PC-9 (cell line): Measurements from ENCODE around the gene SLC22A14. TPM values are rescaled to one million over a fixed set of nuclear protein-coding genes. Genes with fewer than 3 reads are reported as not detected.

ENCODE experiments used
- BruUV-seq: library from RNA; stranded (reverse); fragments of 400-500 nt; replicated peaks from 2 replicates; lab custom pipeline; 2021; lab: Mats Ljungman, UMichigan
- CTCF ChIA-PET: fragments of 300-600 bp; sonication (Branson Sonifier 250); formaldehyde crosslinking; loops from one replicate; lab custom pipeline; 2022; ENCODE audit warnings: antibody characterized with exemption; lab: Charles Lee
- POLR2A ChIA-PET: fragments of 300-600 bp; sonication (Branson Sonifier 250); formaldehyde crosslinking; loops from one replicate; lab custom pipeline; 2022; ENCODE audit warnings: antibody characterized with exemption; ENCODE audit not compliant: unreplicated experiment; lab: Charles Lee
- DNase-seq, 2 experiments: peaks; one replicate each; pipeline versions ENCODE4 v3.0.0 to v3.0.0-alpha.2; 2015 to 2022; ENCODE audit warnings: mixed read lengths in 1 of 2
- H2AFZ ChIP-seq: fragments of 200-600 bp; sonication (generic); 2 replicates; pipeline ENCODE4 v1.8.1; 2017; ENCODE audit warnings: antibody characterized with exemption
- H3F3A ChIP-seq: fragments of 200-600 bp; sonication (generic); 2 replicates; pipeline ENCODE4 v1.8.1; 2017; ENCODE audit warnings: antibody characterized with exemption, mild to moderate bottlenecking, low read depth; ENCODE audit not compliant: insufficient read depth
- H3K27ac ChIP-seq: fragments of 200-600 bp; sonication (generic); 2 replicates; pipeline ENCODE4 v1.6.1; 2016; ENCODE audit warnings: mixed run types
- H3K27me3 ChIP-seq: fragments of 200-600 bp; sonication (generic); 2 replicates; pipeline ENCODE4 v1.6.1; 2016; ENCODE audit warnings: low read depth, mixed run types; ENCODE audit not compliant: insufficient read depth
- H3K36me3 ChIP-seq: fragments of 200-600 bp; sonication (generic); 2 replicates; pipeline ENCODE4 v1.6.1; 2016; ENCODE audit warnings: low read depth, mixed run types
- H3K4me1 ChIP-seq: fragments of 200-600 bp; sonication (generic); replicated peaks from 2 replicates; pipeline ENCODE4 v1.6.1; 2016; ENCODE audit warnings: mixed run types; ENCODE audit not compliant: insufficient read depth
- H3K4me2 ChIP-seq: fragments of 200-600 bp; sonication (generic); 2 replicates; pipeline ENCODE4 v1.6.1; 2017; ENCODE audit warnings: mixed run types
- H3K4me3 ChIP-seq: fragments of 200-600 bp; sonication (generic); 2 replicates; pipeline ENCODE4 v1.6.1; 2016; ENCODE audit warnings: mixed run types
- H3K79me2 ChIP-seq: fragments of 200-600 bp; sonication (generic); 2 replicates; pipeline ENCODE4 v1.6.1; 2017; ENCODE audit warnings: low read depth, mixed run types
- H3K9me2 ChIP-seq: fragments of 200-600 bp; sonication (generic); 2 replicates; pipeline ENCODE4 v1.8.1; 2017; ENCODE audit warnings: mild to moderate bottlenecking; ENCODE audit not compliant: insufficient read depth
- H3K9me3 ChIP-seq: fragments of 200-600 bp; sonication (generic); 2 replicates; pipeline ENCODE4 v1.8.1; 2016; ENCODE audit warnings: low read depth; ENCODE audit not compliant: insufficient read depth
- H4K20me1 ChIP-seq: fragments of 200-600 bp; sonication (generic); 2 replicates; pipeline ENCODE4 v1.8.1; 2017; ENCODE audit not compliant: insufficient read depth
- EZH2 ChIP-seq: fragments of 200-600 bp; sonication (generic); IDR thresholded peaks from 2 replicates; pipeline ENCODE4 v1.8.0; 2017; ENCODE audit warnings: antibody characterized with exemption, low read depth
- intact Hi-C: fragments of 100-400 bp; cut with micrococcal nuclease; formaldehyde crosslinking; loops from one replicate; pipeline ENCODE4 v1.10.0; 2022; ENCODE audit not compliant: unreplicated experiment
- total RNA-seq: library from RNA; stranded (reverse); gene quantifications from 2 replicates; pipeline ENCODE4 v1.2.3, GENCODE V29; 2021
- TF ChIP-seq, protein P1 (sequence below): fragments of 200-600 bp; sonication (generic); conservative IDR thresholded peaks from 2 replicates; pipeline ENCODE4 v1.6.1; 2017; ENCODE audit warnings: mixed run types, antibody characterized with exemption, mild to moderate bottlenecking, moderate library complexity

The SLC22A14 gene
- total RNA-seq, 1 experiment from 2014 or later, result not detected

DNA sequence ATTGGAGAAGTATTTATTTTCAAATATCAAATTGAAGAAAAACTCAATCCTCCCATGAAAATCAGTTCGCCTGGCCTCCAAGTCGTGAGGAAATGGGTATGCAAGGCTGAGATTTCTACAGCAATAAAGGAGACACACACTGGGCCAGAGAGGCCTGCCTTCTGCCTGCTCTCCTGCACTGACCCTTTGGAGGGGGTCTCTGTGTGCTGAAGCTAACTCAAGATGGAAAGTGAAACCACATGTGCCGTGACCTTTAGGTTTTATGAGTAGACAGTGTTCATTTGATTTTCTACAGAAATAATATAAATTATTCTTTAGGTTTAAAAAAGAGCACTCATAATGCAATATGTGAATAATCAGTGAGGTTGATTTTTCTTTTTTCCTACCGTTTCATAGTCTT, 28.4 kb upstream of the SLC22A14 start:
- ChIA-PET CTCF (no interaction called here), POLR2A (no interaction called here)
- H4K20me1 ChIP-seq, result no peaks in the 10 kb centered on the region
- DNase-seq, result no peak
- no peak overlapping the region for H3K4me3 ChIP-seq
- no peak for TF ChIP-seq EZH2
- TF ChIP-seq, protein P1, sequence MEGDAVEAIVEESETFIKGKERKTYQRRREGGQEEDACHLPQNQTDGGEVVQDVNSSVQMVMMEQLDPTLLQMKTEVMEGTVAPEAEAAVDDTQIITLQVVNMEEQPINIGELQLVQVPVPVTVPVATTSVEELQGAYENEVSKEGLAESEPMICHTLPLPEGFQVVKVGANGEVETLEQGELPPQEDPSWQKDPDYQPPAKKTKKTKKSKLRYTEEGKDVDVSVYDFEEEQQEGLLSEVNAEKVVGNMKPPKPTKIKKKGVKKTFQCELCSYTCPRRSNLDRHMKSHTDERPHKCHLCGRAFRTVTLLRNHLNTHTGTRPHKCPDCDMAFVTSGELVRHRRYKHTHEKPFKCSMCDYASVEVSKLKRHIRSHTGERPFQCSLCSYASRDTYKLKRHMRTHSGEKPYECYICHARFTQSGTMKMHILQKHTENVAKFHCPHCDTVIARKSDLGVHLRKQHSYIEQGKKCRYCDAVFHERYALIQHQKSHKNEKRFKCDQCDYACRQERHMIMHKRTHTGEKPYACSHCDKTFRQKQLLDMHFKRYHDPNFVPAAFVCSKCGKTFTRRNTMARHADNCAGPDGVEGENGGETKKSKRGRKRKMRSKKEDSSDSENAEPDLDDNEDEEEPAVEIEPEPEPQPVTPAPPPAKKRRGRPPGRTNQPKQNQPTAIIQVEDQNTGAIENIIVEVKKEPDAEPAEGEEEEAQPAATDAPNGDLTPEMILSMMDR, result no peak
- no peak overlapping the region for H2AFZ ChIP-seq
- no peaks in the 10 kb centered on the region for H3K4me1 ChIP-seq
- no peaks in the 10 kb centered on the region for H3K79me2 ChIP-seq
- 0 out of 2 replicates have a peak, but pooled peaks cover 33% of the 10 kb centered on the region for H3K36me3 ChIP-seq
- H3K9me2 ChIP-seq, result no peaks in the 10 kb centered on the region
- H3F3A ChIP-seq, result peaks cover 1% of the 10 kb centered on the region; the same call in 1 of the 2 replicates
- H3K4me2 ChIP-seq, result no peak overlapping the region
- no peak overlapping the region for H3K27ac ChIP-seq
- no TSS peak for BruUV-seq
- H3K9me3 ChIP-seq, result no peaks in the 10 kb centered on the region
- intact Hi-C loops, result no loop called here
- no peaks in the 10 kb centered on the region for H3K27me3 ChIP-seq

DNA sequence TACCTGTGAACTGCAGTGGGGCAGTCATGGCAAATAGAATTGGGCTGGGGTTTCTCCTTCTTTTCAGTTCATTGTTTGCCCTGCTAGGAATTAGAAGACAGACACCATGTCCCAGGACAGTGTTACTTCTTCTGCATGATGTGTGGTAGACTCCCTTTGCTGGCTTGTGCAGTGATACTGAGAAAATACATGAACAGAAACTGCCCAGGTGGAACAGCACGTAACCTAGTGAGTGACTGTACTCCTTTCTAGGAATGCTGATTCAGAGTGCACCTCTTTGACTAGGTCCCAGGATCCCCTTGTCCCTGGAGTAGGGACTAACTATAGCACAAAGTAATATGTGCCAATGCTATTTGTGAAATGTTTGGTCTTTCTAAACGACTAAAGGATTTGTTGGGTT, 27.2 kb upstream of the SLC22A14 start:
- POLR2A ChIA-PET, result no interaction called here
- H3K36me3 ChIP-seq, result 0 out of 2 replicates have a peak, but pooled peaks cover 26% of the 10 kb centered on the region
- no peaks in the 10 kb centered on the region for H4K20me1 ChIP-seq
- DNase-seq, result no peak
- H3K4me3 ChIP-seq, result no peak overlapping the region
- H3K4me1 ChIP-seq, result no peaks in the 10 kb centered on the region
- no peaks in the 10 kb centered on the region for H3K79me2 ChIP-seq
- TF ChIP-seq, protein P1, result no peak
- no peak for TF ChIP-seq EZH2
- intact Hi-C loops, result no loop called here
- no peaks in the 10 kb centered on the region for H3K9me3 ChIP-seq
- no peak overlapping the region for H3K27ac ChIP-seq
- H3K9me2 ChIP-seq, result no peaks in the 10 kb centered on the region
- no peaks in the 10 kb centered on the region for H3K27me3 ChIP-seq
- CTCF ChIA-PET, result no interaction called here
- H3K4me2 ChIP-seq, result no peak overlapping the region
- BruUV-seq, result no TSS peak
- H3F3A ChIP-seq, result no peaks in the 10 kb centered on the region; the same call in none of the 2 replicates
- no peak overlapping the region for H2AFZ ChIP-seq

DNA sequence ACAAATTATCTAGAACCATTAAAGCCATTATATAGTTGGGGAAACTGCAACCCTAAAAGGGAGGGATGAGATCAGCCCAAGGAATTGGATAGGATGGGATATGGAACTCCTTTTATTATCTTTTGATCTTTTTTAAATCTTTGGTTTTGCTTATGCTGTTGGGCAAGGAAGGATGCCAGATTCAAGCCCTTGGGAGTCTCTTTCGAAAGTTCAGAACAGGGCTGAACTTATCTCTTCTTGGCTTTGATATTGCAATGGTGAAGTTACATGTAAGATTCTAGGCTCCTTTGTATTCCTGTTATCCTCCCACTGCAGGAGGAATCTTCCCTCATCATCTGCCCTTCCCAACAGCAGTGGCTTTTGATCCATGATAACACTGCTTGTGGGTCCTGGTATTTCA, 26.5 kb upstream of the SLC22A14 start:
- TF ChIP-seq EZH2, result no peak
- TF ChIP-seq, protein P1, result no peak
- POLR2A ChIA-PET, result no interaction called here
- Histone ChIP-seq H3K4me1 (no peaks in the 10 kb centered on the region), H4K20me1 (no peaks in the 10 kb centered on the region), H2AFZ (no peak overlapping the region), H3K27ac (no peak overlapping the region), H3K9me2 (no peaks in the 10 kb centered on the region), H3K4me3 (no peak overlapping the region), H3K27me3 (no peaks in the 10 kb centered on the region), H3F3A (no peaks in the 10 kb centered on the region; the same call in none of the 2 replicates), H3K36me3 (0 out of 2 replicates have a peak, but pooled peaks cover 21% of the 10 kb centered on the region), H3K9me3 (no peaks in the 10 kb centered on the region), H3K79me2 (no peaks in the 10 kb centered on the region), H3K4me2 (no peak overlapping the region)
- BruUV-seq, result no TSS peak
- CTCF ChIA-PET, result no interaction called here
- intact Hi-C loops, result no loop called here
- no peak for DNase-seq
